Neutrophil (primary cell): Measurements from ENCODE around the gene SCAMP2.
"Not testable (repeated sequence)": the region's sequence is repeated elsewhere in the genome, so short reads cannot be mapped to it uniquely, and the experiment has no call there.

Source experiments
- H3K27ac ChIP-seq: fragments of 200-600 bp; sonication (generic); 2 replicates; pipeline ENCODE4 v1.5.1; 2016; ENCODE audit warnings: mild to moderate bottlenecking, moderate library complexity
- H3K27me3 ChIP-seq: fragments of 200-600 bp; sonication (generic); 2 replicates; pipeline ENCODE4 v1.6.0; 2016; ENCODE audit warnings: mild to moderate bottlenecking
- H3K36me3 ChIP-seq: fragments of 200-600 bp; sonication (generic); 2 replicates; pipeline ENCODE4 v1.5.1; 2017
- H3K4me1 ChIP-seq, 2 experiments: fragments of 200-600 bp in 1 of 2; sonication (generic) in 1 of 2; 1 replicate in 1 of 2; 2 replicates in 1 of 2; pipeline versions ENCODE4 v1.5.1 to v1.6.1; 2013 to 2016; ENCODE audit warnings: low read depth in 1 of 2, low read length in 1 of 2, mild to moderate bottlenecking in 1 of 2, moderate library complexity in 1 of 2; ENCODE audit not compliant: control insufficient read depth in 1 of 2, insufficient read depth in 1 of 2
- H3K4me3 ChIP-seq, 2 experiments: fragments of 200-600 bp in 1 of 2; sonication (generic) in 1 of 2; 1 replicate in 1 of 2; 2 replicates in 1 of 2; pipeline ENCODE4 v1.5.1; 2013 to 2016; ENCODE audit warnings: low read depth in 1 of 2, low read length in 1 of 2, mild to moderate bottlenecking in 1 of 2, moderate library complexity in 1 of 2
- H3K9me3 ChIP-seq: fragments of 200-600 bp; sonication (generic); 2 replicates; pipeline ENCODE4 v1.5.1; 2016
- CTCF ChIP-seq: fragments of 200-600 bp; sonication (generic); IDR thresholded peaks from 2 replicates; pipeline ENCODE4 v1.5.1; 2016; ENCODE audit warnings: antibody characterized with exemption

The SCAMP2 gene

GRCh38 chr15:74873036-74873755 lies at the start of gene SCAMP2:
SCAMP2 (minus strand) TSS chr15:74873365; CDS start chr15:74873255, 110 bp downstream.
- peak within 1 kb of the TSS; percentile 73 to 75 for H3K4me3 ChIP-seq
- peak; percentile 27 for TF ChIP-seq CTCF
- H3K4me1 ChIP-seq = peaks cover 53 to 55% of the 10 kb centered on the region in 2 experiments
- H3K9me3 ChIP-seq = no peaks in the 10 kb centered on the region
- H3K36me3 ChIP-seq = no peaks in the 10 kb centered on the region
- H3K27ac ChIP-seq = peak within 1 kb of the TSS; percentile 90
- H3K27me3 ChIP-seq = no peaks in the 10 kb centered on the region

- Histone ChIP-seq H3K27me3 (no peaks in the 10 kb centered on the region), H3K36me3 (peaks cover 92% of the 10 kb centered on the region), H3K9me3 (no peaks in the 10 kb centered on the region), H3K4me3 (no peak overlapping the region), H3K27ac (no peak overlapping the region), H3K4me1 (no peaks in the 10 kb centered on the region)
- no peak for TF ChIP-seq CTCF
Observed at GRCh38 chr15:74920456-74920855, 47.3 kb upstream of the SCAMP2 start.

GRCh38 chr15:74917676-74918075 lies 44.5 kb upstream of the SCAMP2 start:
- TF ChIP-seq CTCF = no peak
- no peaks in the 10 kb centered on the region for H3K9me3 ChIP-seq
- no peaks in the 10 kb centered on the region for H3K4me1 ChIP-seq
- no peak overlapping the region for H3K27ac ChIP-seq
- no peak overlapping the region for H3K4me3 ChIP-seq
- no peaks in the 10 kb centered on the region for H3K27me3 ChIP-seq
- peaks cover 84% of the 10 kb centered on the region for H3K36me3 ChIP-seq

- H3K9me3 ChIP-seq, H3K4me1 ChIP-seq, H3K27ac ChIP-seq, H3K4me3 ChIP-seq, H3K27me3 ChIP-seq: not testable (repeated sequence)
- peaks cover 57% of the 10 kb centered on the region for H3K36me3 ChIP-seq
Observed at GRCh38 chr15:74913799-74914198, 40.6 kb upstream of the SCAMP2 start.

GRCh38 chr15:74913041-74913440 lies 39.9 kb upstream of the SCAMP2 start:
- no peak for TF ChIP-seq CTCF
- Histone ChIP-seq H3K9me3 (no peaks in the 10 kb centered on the region), H3K36me3 (peaks cover 49% of the 10 kb centered on the region), H3K27me3 (no peaks in the 10 kb centered on the region), H3K4me3 (no peak overlapping the region), H3K4me1 (no peaks in the 10 kb centered on the region), H3K27ac (no peak overlapping the region)

GRCh38 chr15:74908635-74909034 lies 35.5 kb upstream of the SCAMP2 start:
- H3K27me3 ChIP-seq = no peaks in the 10 kb centered on the region

More at GRCh38 chr15:74908635-74909034, 35.5 kb upstream of the SCAMP2 start:
- H3K36me3 ChIP-seq = peaks cover 26% of the 10 kb centered on the region
- no peaks in the 10 kb centered on the region for H3K9me3 ChIP-seq
- H3K4me3 ChIP-seq = no peak overlapping the region
- H3K4me1 ChIP-seq = peaks cover 28% of the 10 kb centered on the region in 2 experiments
- no peak overlapping the region for H3K27ac ChIP-seq
- TF ChIP-seq CTCF = no peak
